DMS53 treated with DMSO at 0.1 percent for 48 hours (cell line): ENCODE data around the gene TM9SF4.
"Not testable (repeated sequence)": the region's sequence is repeated elsewhere in the genome, so short reads cannot be mapped to it uniquely, and the experiment has no call there.

Experiments used
- DNase-seq: peaks from one replicate; lab custom pipeline; 2025; ENCODE audit not compliant: unreplicated experiment; lab: John Stamatoyannopoulos, UW

The TM9SF4 gene

GRCh38 chr20:32189691-32190615 is 80.4 kb downstream of the TM9SF4 start:
- no peak for DNase-seq

- DNase-seq, result no peak
These were observed 81.3 kb downstream of the TM9SF4 start for GRCh38 chr20:32190616-32191415.

- DNase-seq, result no peak
These were observed 81.9 kb downstream of the TM9SF4 start for GRCh38 chr20:32191422-32191821.

- no peak for DNase-seq
These were observed 82.4 kb downstream of the TM9SF4 start for GRCh38 chr20:32191873-32192272.

GRCh38 chr20:32192698-32193097 is 83.2 kb downstream of the TM9SF4 start:
- DNase-seq, result no peak

GRCh38 chr20:32193336-32193735 is 83.8 kb downstream of the TM9SF4 start:
- not testable (repeated sequence) for DNase-seq

GRCh38 chr20:32193996-32194395 is 84.5 kb downstream of the TM9SF4 start:
- DNase-seq, result no peak

GRCh38 chr20:32195581-32195980 is 86.1 kb downstream of the TM9SF4 start:
- no peak for DNase-seq

GRCh38 chr20:32196613-32197012 is 87.1 kb downstream of the TM9SF4 start:
- not testable (repeated sequence) for DNase-seq

- not testable (repeated sequence) for DNase-seq
These were observed 87.6 kb downstream of the TM9SF4 start for GRCh38 chr20:32197136-32197535.

GRCh38 chr20:32199006-32199405 is 89.5 kb downstream of the TM9SF4 start:
- DNase-seq, result no peak

GRCh38 chr20:32201296-32201976 is 91.9 kb downstream of the TM9SF4 start:
- no peak for DNase-seq

GRCh38 chr20:32201977-32202363 is 92.5 kb downstream of the TM9SF4 start:
- DNase-seq, result no peak

- DNase-seq, result no peak
These were observed 94.1 kb downstream of the TM9SF4 start for GRCh38 chr20:32203356-32204204.

- no peak for DNase-seq
These were observed 94.9 kb downstream of the TM9SF4 start for GRCh38 chr20:32204205-32205109.

GRCh38 chr20:32205110-32205842 is 95.8 kb downstream of the TM9SF4 start:
- DNase-seq, result no peak

- DNase-seq, result no peak
These were observed 96.6 kb downstream of the TM9SF4 start for GRCh38 chr20:32205843-32206759.
